ENCODE data around the gene LRP1B.

DNA sequence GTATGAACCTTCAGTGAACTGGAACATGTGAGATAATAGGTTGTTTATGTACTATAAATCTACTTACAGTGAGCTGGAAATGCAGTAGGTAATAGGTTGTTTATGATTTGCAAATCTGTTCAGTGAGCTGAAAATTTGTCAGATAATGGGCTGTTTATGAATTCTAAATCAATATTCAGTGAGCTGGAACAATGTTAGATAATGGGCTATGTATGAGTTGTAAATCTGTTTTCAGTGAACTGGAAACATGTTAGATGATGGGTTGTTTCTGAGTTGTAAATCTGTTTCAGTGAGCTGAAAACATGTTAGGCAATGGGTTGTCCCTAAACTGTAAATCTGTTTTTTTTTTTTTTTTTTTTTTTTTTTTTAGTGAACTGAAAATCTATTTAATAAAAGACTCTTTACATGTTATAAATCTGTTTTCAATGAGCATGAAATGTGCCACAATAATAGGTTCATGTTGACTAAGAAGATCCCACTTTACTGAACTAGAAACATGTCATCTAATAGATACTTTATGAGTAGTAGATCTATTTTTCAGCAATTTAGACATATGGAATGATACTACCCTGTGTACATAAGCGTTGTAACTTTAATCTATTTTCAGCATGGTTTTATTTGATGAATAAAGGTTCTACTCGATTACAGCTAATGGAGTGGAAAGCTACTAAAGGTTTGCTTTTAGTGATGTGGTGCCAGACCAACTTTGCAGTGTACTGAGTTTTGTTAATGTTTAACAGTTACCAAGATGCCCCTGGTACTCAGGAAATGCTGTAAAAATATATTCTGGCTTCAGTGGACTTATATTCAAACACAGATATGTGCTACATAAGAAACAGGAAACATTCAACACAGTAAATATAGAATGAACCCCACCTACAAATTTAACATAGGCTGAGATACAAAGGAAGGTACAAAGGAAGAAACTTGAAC is 1471.8 kb downstream of the LRP1B start:
- TF ChIP-seq EZH2phosphoT487 (IDR thresholded peaks at IDR 0.05; ENCODE audit: insufficient read depth, low read depth): no peak
- no peak for TF ChIP-seq EZH2 (IDR thresholded peaks at IDR 0.05; ENCODE audit: insufficient read depth, poor library complexity, severe bottlenecking)
